ENCODE measurements around the gene FIGN.

GRCh38 chr2:163665051-163665450 is 70.8 kb downstream of the FIGN start:
- no peak for TF ChIP-seq CTCF (IDR thresholded peaks at IDR 0.05 in 4 of 5, conservative IDR thresholded peaks at IDR 0.05 in 1 of 5)
- no peak for TF ChIP-seq POLR2A (IDR thresholded peaks at IDR 0.05)

Measured in gastrocnemius medialis (tissue), 4 donors.